SK-N-SH (cell line): ENCODE results near the gene CDH22. TPM values are rescaled to one million over a fixed set of nuclear protein-coding genes. Genes with fewer than 3 reads are reported as not detected.

ENCODE experiments used
- CTCF ChIA-PET: fragments of 300-600, 350-600 bp; formaldehyde crosslinking; extraction: SDS; loops from one replicate; lab custom pipeline; 2021; lab: Yijun Ruan, JAX
- POLR2A ChIA-PET: fragments of 350-600 bp; sonication (Branson Sonifier 250); formaldehyde crosslinking; extraction: SDS; loops from one replicate; lab custom pipeline; 2020; ENCODE audit warnings: antibody characterized with exemption, inconsistent platforms; lab: Yijun Ruan, JAX
- DNase-seq: peaks from one replicate; pipeline ENCODE4 v3.0.0; 2012
- H2AFZ ChIP-seq: fragments of 200-600 bp; sonication (generic); 2 replicates; pipeline ENCODE4 v1.8.1; 2016; ENCODE audit warnings: antibody characterized with exemption, mild to moderate bottlenecking, low read depth
- H3F3A ChIP-seq: fragments of 200-600 bp; sonication (generic); replicated peaks from 2 replicates; pipeline ENCODE3; 2016; ENCODE audit warnings: antibody characterized with exemption, mild to moderate bottlenecking; ENCODE audit not compliant: insufficient read depth
- H3K27ac ChIP-seq, 2 experiments: fragments of 200-500 bp in 1 of 2; fragments of 200-600 bp in 1 of 2; sonication (Bioruptor generic) in 1 of 2; sonication (generic), shearing (Covaris generic) in 1 of 2; 2 replicates each; pipeline versions ENCODE4 v1.5.1 to v1.6.1; 2014 to 2016; ENCODE audit warnings: low read depth in 2 of 2, inconsistent platforms in 1 of 2, low read length in 1 of 2, mild to moderate bottlenecking in 1 of 2, mixed read lengths in 1 of 2
- H3K27me3 ChIP-seq: fragments of 200-600 bp; sonication (generic), shearing (Covaris generic); 2 replicates; pipeline ENCODE4 v1.6.1; 2016; ENCODE audit warnings: mixed run types; ENCODE audit not compliant: insufficient read depth
- H3K36me3 ChIP-seq, 2 experiments: fragments of 200-500 bp in 1 of 2; fragments of 200-600 bp in 1 of 2; sonication (Bioruptor generic) in 1 of 2; sonication (generic) in 1 of 2; replicated peaks in 1 of 2; 2 replicates each; pipeline versions ENCODE3 to v1.5.1; 2014 to 2016; ENCODE audit warnings: low read length in 1 of 2, mild to moderate bottlenecking in 1 of 2; ENCODE audit not compliant: insufficient read depth in 2 of 2, control insufficient read depth in 1 of 2
- H3K4me1 ChIP-seq, 2 experiments: fragments of 200-500 bp in 1 of 2; fragments of 200-600 bp in 1 of 2; sonication (Bioruptor generic) in 1 of 2; sonication (generic), shearing (Covaris generic) in 1 of 2; 2 replicates each; pipeline versions ENCODE4 v1.5.1 to v1.6.1; 2014 to 2016; ENCODE audit warnings: low read depth in 1 of 2, low read length in 1 of 2, mixed run types in 1 of 2; ENCODE audit not compliant: insufficient read depth in 2 of 2, control insufficient read depth in 1 of 2
- H3K4me2 ChIP-seq: fragments of 200-600 bp; sonication (generic), shearing (Covaris generic); 2 replicates; pipeline ENCODE4 v1.6.1; 2017; ENCODE audit warnings: mixed run types
- H3K4me3 ChIP-seq, 2 experiments: fragments of 200-500 bp in 1 of 2; fragments of 200-600 bp in 1 of 2; sonication (Bioruptor generic) in 1 of 2; sonication (generic), shearing (Covaris generic) in 1 of 2; 2 replicates each; pipeline versions ENCODE4 v1.5.1 to v1.8.1; 2014 to 2016; ENCODE audit warnings: low read depth in 2 of 2, inconsistent platforms in 1 of 2, low read length in 1 of 2, mild to moderate bottlenecking in 1 of 2, mixed read lengths in 1 of 2, moderate library complexity in 1 of 2
- H3K79me2 ChIP-seq: fragments of 200-600 bp; sonication (generic); 2 replicates; pipeline ENCODE4 v1.8.1; 2017; ENCODE audit warnings: mild to moderate bottlenecking; ENCODE audit not compliant: insufficient read depth
- H3K9ac ChIP-seq: fragments of 200-600 bp; sonication (generic); 2 replicates; pipeline ENCODE4 v1.6.1; 2017; ENCODE audit warnings: mixed run types
- H3K9me2 ChIP-seq: fragments of 200-600 bp; sonication (generic); 2 replicates; pipeline ENCODE4 v1.6.1; 2017; ENCODE audit warnings: mixed run types
- H3K9me3 ChIP-seq: fragments of 200-600 bp; sonication (generic); 2 replicates; pipeline ENCODE4 v1.6.1; 2017; ENCODE audit warnings: mixed run types, mild to moderate bottlenecking, moderate library complexity
- H4K20me1 ChIP-seq: fragments of 200-600 bp; sonication (generic); 2 replicates; pipeline ENCODE4 v1.6.1; 2017; ENCODE audit warnings: mild to moderate bottlenecking, mixed run types; ENCODE audit not compliant: insufficient read depth
- CHD2 ChIP-seq: fragments of 150-350 bp; IDR thresholded peaks from 2 replicates; pipeline ENCODE4 v1.6.1; 2018; ENCODE audit warnings: low read length; ENCODE audit not compliant: partially characterized antibody
- FOXM1 ChIP-seq: IDR thresholded peaks from 2 replicates; pipeline ENCODE4 v1.4.0; 2012; ENCODE audit warnings: low read depth, mild to moderate bottlenecking
- GABPA ChIP-seq: IDR thresholded peaks from 2 replicates; pipeline ENCODE4 v1.4.0; 2012; ENCODE audit warnings: low read depth, mild to moderate bottlenecking
- GATA2 ChIP-seq: sonication (generic); formaldehyde crosslinking; IDR thresholded peaks from 2 replicates; pipeline ENCODE4 v1.5.0; 2020; ENCODE audit warnings: mild to moderate bottlenecking, missing genetic modification reagents
- POLR2AphosphoS5 ChIP-seq: IDR thresholded peaks from 2 replicates; pipeline ENCODE4 v1.6.1; 2012; ENCODE audit warnings: low read depth, low read length
- RCOR1 ChIP-seq: fragments of 150-350 bp; IDR thresholded peaks from 2 replicates; pipeline ENCODE4 v1.6.1; 2017; ENCODE audit warnings: antibody characterized with exemption, low read length
- RFX5 ChIP-seq: IDR thresholded peaks from 2 replicates; pipeline ENCODE4 v1.6.1; 2012; ENCODE audit warnings: mild to moderate bottlenecking, improper control_type of control experiment, low read length
- SMC3 ChIP-seq: IDR thresholded peaks from 2 replicates; pipeline ENCODE4 v1.6.1; 2012; ENCODE audit warnings: low read depth, low read length, improper control_type of control experiment
- YY1 ChIP-seq: IDR thresholded peaks from 2 replicates; pipeline ENCODE4 v1.4.0; 2012; ENCODE audit warnings: low read depth, mild to moderate bottlenecking
- WGBS: methylation state at CpG from one replicate; pipeline ENCODE4 v1.1.6; 2017; ENCODE audit warnings: low lambda C conversion rate; 5-methylcytosine and 5-hydroxymethylcytosine counted together
- polyA plus RNA-seq, 3 experiments: library from polyadenylated mRNA; depleted of rRNA; stranded (reverse); fragments of >200 nt; gene quantifications; 2 replicates each; pipeline ENCODE4 v1.2.3, GENCODE V29; 2012
- TF ChIP-seq, protein P1 (sequence below): IDR thresholded peaks from 2 replicates; pipeline ENCODE4 v1.4.0; 2012; ENCODE audit warnings: low read depth, borderline replicate concordance
- TF ChIP-seq, protein P2 (sequence below): IDR thresholded peaks from 2 replicates; pipeline ENCODE4; 2012

Gene CDH22
- polyA plus RNA-seq, 1 of the 3 experiments (the other 2 are of a cell fraction): not detected

DNA sequence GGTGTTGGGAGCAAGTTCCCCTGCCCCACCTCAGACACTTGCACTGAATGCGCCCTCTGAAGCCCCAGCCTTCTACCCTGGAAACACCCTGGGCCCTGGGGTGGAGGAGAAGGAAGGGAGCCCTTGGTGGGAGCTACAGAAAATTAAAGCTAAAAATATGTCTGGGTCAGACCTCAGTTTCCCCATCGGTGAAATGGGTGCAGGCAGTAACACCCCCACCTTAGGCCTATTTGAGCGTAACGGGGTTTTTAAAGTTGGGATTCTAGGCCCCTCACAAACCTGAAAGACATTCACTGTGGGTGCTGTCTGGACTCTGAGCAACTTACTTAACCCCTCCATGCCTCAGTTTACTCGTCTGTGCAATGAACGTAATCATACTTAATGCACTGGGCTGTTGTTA lies 19.3 kb upstream of the CDH22 start:
- no peaks in the 10 kb centered on the region for H3K27me3 ChIP-seq
- H3K27ac ChIP-seq: no peak overlapping the region
- H3K4me2 ChIP-seq: no peak overlapping the region
- H2AFZ ChIP-seq: no peak overlapping the region
- CTCF ChIA-PET: interaction anchor here (1.9 to 6.4 kb wide), 5 partner anchors 21 to 199 kb away, joined by 4 to 51 read pairs (median 30); partner anchors contain the start of gene CDH22
- H3K9ac ChIP-seq: no peak overlapping the region
- H3K9me3 ChIP-seq: no peaks in the 10 kb centered on the region
- no peak for DNase-seq
- no peak overlapping the region for H3K4me3 ChIP-seq
- H3K79me2 ChIP-seq: no peaks in the 10 kb centered on the region
- H3K9me2 ChIP-seq: no peaks in the 10 kb centered on the region
- H3F3A ChIP-seq: no peaks in the 10 kb centered on the region
- 68% methylated on average over 4 of the region's 6 CpGs for WGBS
- peaks cover 0 to 43% of the 10 kb centered on the region in 2 experiments; a peak in 1 of 4 replicates for H3K4me1 ChIP-seq
- POLR2A ChIA-PET: interaction anchor here (1.1 kb wide), 1 partner anchor 17 kb away, joined by 3 read pairs; no protein-coding TSS in a partner anchor
- H3K36me3 ChIP-seq: no peaks in the 10 kb centered on the region
- TF ChIP-seq, protein P1, sequence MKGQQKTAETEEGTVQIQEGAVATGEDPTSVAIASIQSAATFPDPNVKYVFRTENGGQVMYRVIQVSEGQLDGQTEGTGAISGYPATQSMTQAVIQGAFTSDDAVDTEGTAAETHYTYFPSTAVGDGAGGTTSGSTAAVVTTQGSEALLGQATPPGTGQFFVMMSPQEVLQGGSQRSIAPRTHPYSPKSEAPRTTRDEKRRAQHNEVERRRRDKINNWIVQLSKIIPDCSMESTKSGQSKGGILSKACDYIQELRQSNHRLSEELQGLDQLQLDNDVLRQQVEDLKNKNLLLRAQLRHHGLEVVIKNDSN: no peak
- TF ChIP-seq CHD2: no peak
- TF ChIP-seq, all 33 proteins: peak for 0
- no peaks in the 10 kb centered on the region for H4K20me1 ChIP-seq

- Histone ChIP-seq H3K4me3 (no peak overlapping the region), H2AFZ (no peak overlapping the region), H3K9me3 (no peaks in the 10 kb centered on the region), H3F3A (no peaks in the 10 kb centered on the region), H3K27me3 (no peaks in the 10 kb centered on the region), H3K27ac (no peak overlapping the region), H3K9me2 (no peaks in the 10 kb centered on the region), H3K9ac (no peak overlapping the region), H3K4me1 (peaks cover 0 to 26% of the 10 kb centered on the region in 2 experiments; a peak in 1 of 4 replicates), H3K79me2 (no peaks in the 10 kb centered on the region)
- 67% methylated on average over 1 of the region's 1 CpG for WGBS
- no peak for TF ChIP-seq GABPA
- no peak for TF ChIP-seq RCOR1
- TF ChIP-seq FOXM1: no peak
- no peak for TF ChIP-seq SMC3
- no peak for TF ChIP-seq YY1
- TF ChIP-seq RFX5: no peak
- no peak for TF ChIP-seq GATA2 (CRISPR knock-in tag)
- no peak for TF ChIP-seq POLR2AphosphoS5
- TF ChIP-seq, protein P2, sequence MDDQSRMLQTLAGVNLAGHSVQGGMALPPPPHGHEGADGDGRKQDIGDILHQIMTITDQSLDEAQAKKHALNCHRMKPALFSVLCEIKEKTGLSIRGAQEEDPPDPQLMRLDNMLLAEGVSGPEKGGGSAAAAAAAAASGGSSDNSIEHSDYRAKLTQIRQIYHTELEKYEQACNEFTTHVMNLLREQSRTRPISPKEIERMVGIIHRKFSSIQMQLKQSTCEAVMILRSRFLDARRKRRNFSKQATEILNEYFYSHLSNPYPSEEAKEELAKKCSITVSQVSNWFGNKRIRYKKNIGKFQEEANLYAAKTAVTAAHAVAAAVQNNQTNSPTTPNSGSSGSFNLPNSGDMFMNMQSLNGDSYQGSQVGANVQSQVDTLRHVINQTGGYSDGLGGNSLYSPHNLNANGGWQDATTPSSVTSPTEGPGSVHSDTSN: no peak
- TF ChIP-seq, all 33 proteins: peak for 0
- DNase-seq: no peak
- Histone ChIP-seq H3K36me3 (no peaks in the 10 kb centered on the region), H3K4me2 (no peak overlapping the region), H4K20me1 (no peaks in the 10 kb centered on the region)
- CTCF ChIA-PET: interaction anchor here (0.8 to 6.4 kb wide), 12 partner anchors 9 to 312 kb away, joined by 3 to 51 read pairs (median 7); partner anchors contain the start of gene CDH22
- POLR2A ChIA-PET: no interaction called here
Measured at GRCh38 chr20:46325789-46326188, 17.5 kb upstream of the CDH22 start.
